DOHH2 (cell line): ENCODE measurements around the gene SLC66A2.

ENCODE experiments used
- EZH2phosphoT487 ChIP-seq: fragments of 200-600 bp; sonication (generic); IDR thresholded peaks from 2 replicates; pipeline ENCODE4 v1.6.1; 2017; ENCODE audit warnings: borderline replicate concordance, mild to moderate bottlenecking, antibody characterized with exemption, low read length, moderate library complexity, mixed read lengths
- TF ChIP-seq, protein P1 (sequence below): fragments of 200-600 bp; sonication (generic); IDR thresholded peaks from one replicate; pipeline ENCODE4 v1.5.1; 2014; ENCODE audit warnings: antibody characterized with exemption, mild to moderate bottlenecking, low read depth, low read length; ENCODE audit not compliant: poor library complexity, severe bottlenecking

GRCh38 chr18:80000877-80001276 lies 49.4 kb upstream of the SLC66A2 start:
- TF ChIP-seq, protein P1, sequence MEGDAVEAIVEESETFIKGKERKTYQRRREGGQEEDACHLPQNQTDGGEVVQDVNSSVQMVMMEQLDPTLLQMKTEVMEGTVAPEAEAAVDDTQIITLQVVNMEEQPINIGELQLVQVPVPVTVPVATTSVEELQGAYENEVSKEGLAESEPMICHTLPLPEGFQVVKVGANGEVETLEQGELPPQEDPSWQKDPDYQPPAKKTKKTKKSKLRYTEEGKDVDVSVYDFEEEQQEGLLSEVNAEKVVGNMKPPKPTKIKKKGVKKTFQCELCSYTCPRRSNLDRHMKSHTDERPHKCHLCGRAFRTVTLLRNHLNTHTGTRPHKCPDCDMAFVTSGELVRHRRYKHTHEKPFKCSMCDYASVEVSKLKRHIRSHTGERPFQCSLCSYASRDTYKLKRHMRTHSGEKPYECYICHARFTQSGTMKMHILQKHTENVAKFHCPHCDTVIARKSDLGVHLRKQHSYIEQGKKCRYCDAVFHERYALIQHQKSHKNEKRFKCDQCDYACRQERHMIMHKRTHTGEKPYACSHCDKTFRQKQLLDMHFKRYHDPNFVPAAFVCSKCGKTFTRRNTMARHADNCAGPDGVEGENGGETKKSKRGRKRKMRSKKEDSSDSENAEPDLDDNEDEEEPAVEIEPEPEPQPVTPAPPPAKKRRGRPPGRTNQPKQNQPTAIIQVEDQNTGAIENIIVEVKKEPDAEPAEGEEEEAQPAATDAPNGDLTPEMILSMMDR: no peak
- TF ChIP-seq EZH2phosphoT487: no peak
